PFSK-1 (cell line): Measurements from ENCODE around the gene TTF2.

Source experiments
- POLR2AphosphoS5 ChIP-seq: IDR thresholded peaks from 2 replicates; pipeline ENCODE4 v1.6.1; 2012; ENCODE audit warnings: low read depth, mild to moderate bottlenecking, control low read depth, low read length, moderate library complexity
- SIN3A ChIP-seq: IDR thresholded peaks from 2 replicates; pipeline ENCODE4 v1.6.1; 2012; ENCODE audit warnings: mild to moderate bottlenecking, low read length, moderate library complexity, borderline replicate concordance; ENCODE audit not compliant: insufficient read depth
- TAF1 ChIP-seq: IDR thresholded peaks from 2 replicates; pipeline ENCODE4 v1.6.1; 2012; ENCODE audit warnings: low read length, control low read depth, borderline replicate concordance; ENCODE audit not compliant: insufficient read depth

DNA sequence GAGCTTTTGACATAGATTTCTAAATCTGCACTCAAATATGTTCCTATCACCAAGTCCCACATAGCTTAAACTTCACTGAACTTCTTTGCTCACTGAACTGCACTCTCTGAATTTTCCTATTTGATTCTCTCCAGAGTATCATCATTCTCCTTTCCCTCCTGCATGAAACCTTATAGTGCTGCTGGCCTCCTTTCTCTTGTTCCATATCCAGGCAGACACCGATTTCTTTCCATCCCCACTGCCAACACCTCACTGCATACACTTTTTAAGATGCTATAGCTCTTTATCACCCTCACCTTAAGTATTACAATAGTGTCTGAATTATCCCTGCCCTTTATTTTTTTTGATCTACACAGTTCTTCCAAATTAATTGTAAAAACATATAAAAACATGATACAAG is 64.5 kb downstream of the TTF2 start:
- TF ChIP-seq TAF1 = no peak
- TF ChIP-seq POLR2AphosphoS5 = no peak
- no peak for TF ChIP-seq SIN3A
